Islet of Langerhans (tissue), 1 donor: ENCODE measurements around the gene BAD.

ENCODE experiments used
- FAIRE-seq: peaks from one replicate; lab custom pipeline; 2011; peaks lifted over from hg19 to GRCh38; lab: Jason Lieb, UNC

The BAD gene

GRCh38 chr11:64275841-64276240, 8.6 kb downstream of the BAD start:
- FAIRE-seq = no peak

GRCh38 chr11:64275031-64275800, 9.2 kb downstream of the BAD start:
- no peak for FAIRE-seq

DNA sequence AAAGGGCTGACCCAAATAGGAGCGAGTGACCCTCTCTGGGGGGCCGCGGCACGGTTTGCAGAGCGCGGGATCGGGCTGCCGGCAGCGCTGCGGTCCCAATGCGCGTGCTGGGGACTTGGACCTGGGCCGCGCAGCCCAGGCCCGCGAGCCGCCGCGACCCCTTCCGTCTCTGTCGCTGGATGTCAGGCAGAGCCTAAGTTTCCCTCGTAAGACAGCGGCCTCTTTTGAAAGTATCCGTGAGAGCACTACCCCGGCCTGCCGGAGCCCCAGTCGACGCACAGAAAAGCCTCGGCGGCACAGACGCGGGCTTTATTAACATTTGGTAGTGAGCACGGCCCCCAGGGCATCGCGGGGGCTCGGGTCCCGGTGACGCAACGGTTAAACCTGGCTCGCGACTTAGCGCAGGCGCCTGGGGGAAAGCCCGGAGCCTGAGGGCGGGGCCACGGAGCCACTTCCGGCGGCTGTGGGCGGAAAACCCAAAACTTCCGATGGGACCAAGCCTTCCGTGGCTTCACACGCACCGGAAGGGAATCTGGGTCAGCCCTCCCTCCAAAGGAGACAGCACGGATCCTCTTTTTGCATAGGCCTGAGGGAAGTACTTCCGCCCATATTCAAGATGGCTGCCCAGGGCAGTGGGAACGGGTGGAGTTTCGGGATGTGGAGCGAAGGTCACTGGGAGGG, 14.8 kb downstream of the BAD start:
- no peak for FAIRE-seq

- FAIRE-seq = no peak
These were observed 15.4 kb downstream of the BAD start for GRCh38 chr11:64268893-64269539.

- FAIRE-seq = no peak
These were observed 16.2 kb downstream of the BAD start for GRCh38 chr11:64268025-64268892.

GRCh38 chr11:64267207-64267945, 17.1 kb downstream of the BAD start:
- no peak for FAIRE-seq

DNA sequence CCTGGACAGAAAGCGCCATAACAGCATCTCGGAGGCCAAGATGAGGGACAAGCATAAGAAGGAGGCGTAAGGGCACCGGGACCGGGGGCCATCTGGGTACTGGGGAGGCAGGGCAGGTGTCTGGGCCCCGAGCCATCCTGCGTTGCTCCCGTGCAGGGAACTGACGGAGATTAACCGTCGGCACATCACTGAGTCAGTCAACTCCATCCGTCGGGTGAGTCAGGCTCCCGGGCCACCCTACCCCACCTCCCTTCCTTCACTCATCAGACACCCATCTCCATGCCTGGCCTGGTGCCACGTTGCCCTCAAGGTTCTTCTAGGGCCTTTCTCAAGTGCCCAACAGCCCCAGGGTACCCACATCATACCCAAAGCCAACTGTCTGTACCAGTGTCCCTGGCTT, 18.1 kb downstream of the BAD start:
- no peak for FAIRE-seq

- FAIRE-seq = no peak
These were observed 19.0 kb downstream of the BAD start for GRCh38 chr11:64265176-64266160.

DNA sequence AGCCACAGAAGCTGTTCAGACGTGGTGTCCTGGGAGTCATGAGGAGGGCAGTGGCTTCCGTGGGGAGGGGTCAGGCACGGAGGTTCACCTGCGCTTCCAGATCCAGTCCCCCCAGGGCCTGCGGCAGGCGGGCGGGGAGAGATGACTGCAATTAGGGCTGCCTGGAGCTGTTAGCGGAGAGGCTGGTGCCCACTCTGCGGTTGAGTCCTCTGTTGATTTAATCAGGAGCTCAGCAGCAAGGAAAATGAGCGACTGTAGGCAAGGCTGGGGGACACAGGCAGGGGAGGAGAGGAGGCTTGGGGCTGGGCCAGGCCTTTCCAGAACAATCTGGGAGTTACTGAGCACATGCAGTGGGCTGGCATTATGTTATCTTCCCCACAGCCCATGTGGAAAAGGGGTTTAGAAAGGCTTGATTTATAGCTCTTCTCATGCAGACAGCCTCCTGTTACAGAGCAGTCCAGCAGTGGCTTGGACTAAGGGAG, 20.1 kb downstream of the BAD start:
- FAIRE-seq = no peak

DNA sequence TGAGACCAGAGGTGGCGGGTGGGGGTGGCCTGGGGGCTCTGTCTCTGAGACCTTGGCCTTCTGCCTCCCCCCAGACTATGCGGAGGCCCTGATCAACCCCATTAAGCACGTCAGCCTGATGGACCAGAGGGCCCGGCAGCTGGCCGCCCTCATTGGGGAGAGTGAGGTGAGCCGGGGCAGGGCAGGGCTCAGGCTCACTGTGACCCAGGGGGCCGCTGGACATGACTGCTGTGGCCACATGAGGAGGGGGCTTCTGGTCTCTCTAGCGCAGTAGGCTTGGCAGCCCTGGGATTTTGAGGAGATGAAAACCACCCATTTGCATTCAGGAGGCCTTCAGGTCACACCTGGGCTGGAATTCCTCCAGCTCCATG, 20.5 kb downstream of the BAD start:
- no peak for FAIRE-seq

DNA sequence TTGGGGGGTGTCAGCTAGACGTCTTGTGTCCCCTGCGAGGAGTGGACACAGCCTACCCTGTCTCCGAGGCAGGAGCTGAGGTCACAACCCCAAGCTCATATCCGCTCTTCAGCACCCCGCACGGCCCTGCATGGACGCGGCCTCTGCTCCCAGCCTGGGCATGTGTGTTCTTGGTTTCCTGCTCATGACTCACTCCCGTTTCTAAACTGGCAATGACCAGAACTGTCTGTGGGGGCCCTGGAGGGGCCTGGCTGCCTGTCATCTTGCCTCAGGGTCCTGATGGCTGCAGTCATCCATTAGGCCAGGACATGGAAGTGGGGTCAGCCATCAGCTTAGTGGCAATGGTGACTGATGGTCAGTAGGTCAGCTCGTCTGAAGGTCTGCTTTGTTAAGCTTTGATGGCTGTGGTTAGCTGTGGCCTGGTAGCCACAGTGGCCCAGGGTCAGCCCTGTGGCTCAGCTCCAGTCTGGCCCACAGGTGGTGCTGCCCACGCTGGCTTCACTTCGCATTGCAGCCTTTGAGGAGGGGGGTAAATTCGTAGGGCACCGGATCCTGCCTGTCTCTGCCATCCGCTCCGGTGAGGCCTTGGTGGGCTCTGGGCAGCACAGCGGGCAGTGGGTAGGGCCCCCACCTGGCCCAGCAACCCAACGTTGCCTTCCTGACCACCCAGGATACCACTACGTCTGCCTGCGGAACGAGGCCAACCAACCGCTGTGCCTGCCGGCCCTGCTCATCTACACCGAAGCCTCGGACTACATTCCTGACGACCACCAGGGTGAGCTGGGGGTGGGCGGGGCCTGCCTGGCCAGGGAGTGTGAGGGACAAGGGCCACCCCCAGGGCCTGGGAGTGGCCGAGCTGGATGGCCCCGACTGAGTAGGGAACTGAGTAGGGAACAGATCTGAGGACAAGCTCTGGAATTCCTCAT, 21.2 kb downstream of the BAD start:
- no peak for FAIRE-seq

DNA sequence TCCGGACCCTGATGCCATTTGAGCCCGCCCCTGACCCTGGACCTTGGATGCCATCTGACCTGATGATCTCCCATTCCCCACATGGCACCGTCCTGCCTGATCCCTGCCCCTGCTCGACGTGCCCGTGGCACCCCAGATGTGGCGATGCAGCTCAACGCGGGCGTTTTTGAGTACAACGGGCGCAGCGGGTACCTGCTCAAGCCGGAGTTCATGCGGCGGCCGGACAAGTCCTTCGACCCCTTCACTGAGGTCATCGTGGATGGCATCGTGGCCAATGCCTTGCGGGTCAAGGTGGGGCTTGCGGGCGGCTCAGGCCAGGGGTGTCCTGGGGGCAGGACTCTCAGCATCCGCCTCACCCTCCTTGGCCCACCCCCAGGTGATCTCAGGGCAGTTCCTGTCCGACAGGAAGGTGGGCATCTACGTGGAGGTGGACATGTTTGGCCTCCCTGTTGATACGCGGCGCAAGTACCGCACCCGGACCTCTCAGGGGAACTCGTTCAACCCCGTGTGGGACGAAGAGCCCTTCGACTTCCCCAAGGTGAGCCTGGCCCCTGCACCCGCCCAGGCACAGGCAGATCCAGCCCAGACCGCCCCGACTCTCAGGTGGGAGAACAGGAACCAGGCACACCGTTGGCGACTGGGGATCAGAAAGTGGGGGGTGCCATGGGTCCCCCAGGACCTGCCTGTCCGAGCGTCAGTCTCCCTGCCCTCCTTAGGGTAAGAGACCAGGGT, 22.0 kb downstream of the BAD start:
- FAIRE-seq = no peak

DNA sequence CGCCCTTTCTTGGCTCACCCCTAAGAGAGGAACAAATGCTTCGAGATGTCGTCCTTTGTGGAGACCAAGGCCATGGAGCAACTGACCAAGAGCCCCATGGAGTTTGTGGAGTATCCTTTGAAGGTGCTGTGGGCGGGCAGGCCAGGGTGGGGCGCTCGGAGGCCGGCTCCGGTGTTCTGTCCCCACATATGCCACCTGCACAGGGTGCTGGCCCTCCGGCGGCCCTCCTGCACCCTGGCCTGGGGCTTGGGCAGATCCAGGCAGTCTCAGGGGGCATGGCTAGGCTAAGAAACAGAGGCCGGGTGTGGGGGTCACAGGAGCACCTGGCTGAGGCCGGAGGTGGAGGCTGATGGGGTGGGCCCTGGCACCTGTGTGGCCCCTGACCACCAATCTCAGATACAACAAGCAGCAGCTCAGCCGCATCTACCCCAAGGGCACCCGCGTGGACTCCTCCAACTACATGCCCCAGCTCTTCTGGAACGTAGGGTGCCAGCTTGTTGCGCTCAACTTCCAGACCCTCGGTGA, 22.8 kb downstream of the BAD start:
- no peak for FAIRE-seq

DNA sequence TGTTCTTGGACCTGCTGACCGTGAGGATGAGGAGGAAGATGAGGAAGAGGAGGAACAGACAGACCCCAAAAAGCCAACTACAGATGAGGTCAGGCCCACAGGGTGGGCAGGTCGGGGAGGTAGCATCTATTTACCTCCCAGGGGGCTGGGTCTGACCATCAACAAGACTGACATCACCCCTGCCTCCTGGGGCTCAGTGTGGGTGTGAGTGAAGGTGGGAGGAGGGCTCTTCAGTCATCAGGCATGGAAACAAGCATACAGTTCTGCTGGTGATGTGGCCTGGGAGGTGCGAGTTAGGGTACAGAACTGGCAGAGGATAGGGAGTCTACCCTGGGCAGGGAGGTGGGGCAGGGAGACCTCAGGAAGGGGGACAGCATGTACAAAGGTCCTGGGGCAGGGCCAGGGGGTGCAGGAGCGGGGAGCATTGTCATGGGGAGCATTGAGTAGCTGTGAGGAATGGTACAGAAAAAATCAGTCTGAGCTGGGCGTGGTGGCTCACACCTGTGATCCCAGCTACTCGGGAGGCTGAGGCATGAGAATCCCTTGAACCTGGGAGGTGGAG, 24.2 kb downstream of the BAD start:
- no peak for FAIRE-seq

GRCh38 chr11:64259533-64260067, 24.9 kb downstream of the BAD start:
- no peak for FAIRE-seq

DNA sequence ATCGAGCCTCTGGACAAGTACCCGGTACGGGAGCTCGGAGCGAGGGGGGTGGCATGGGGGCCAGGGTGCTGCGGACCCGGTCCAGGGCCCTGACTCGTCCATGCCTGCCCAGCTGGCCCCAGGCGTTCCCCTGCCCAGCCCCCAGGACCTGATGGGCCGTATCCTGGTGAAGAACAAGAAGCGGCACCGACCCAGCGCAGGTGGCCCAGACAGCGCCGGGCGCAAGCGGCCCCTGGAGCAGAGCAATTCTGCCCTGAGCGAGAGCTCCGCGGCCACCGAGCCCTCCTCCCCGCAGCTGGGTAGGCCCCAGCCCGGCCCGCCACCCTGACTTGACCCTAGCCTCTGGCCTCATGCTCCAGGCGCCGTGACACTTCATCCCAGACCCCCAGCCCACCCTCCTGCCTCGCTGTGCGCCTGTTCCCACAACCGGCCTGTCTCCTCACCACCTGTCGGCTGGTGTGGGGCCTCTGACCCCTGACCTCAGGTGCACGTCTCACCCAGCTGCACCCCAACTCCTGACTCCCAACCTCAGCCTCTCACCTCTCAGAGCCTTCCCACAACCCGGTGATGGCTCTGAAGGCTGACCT, 25.4 kb downstream of the BAD start:
- no peak for FAIRE-seq

DNA sequence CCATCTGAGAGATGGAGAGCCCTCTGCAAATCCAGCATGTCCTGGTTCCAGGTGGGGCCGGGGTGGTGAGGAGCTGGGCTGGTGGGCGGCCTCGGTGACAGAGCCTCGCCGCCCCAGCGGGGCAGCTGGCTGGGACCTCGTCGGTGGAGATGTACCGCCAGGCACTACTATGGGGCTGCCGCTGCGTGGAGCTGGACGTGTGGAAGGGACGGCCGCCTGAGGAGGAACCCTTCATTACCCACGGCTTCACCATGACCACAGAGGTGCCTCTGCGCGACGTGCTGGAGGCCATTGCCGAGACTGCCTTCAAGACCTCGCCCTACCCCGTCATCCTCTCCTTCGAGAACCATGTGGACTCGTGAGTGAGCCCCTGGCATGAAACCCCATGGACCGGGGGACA, 26.1 kb downstream of the BAD start:
- FAIRE-seq = no peak
